ENCODE measurements around the gene WDR1.

WDR1 gene

GRCh38 chr4:10091531-10092181, 24.9 kb downstream of the WDR1 start:
- no peak for DNase-seq (ENCODE audit: extremely low read depth, low read depth)
- no peak for TF ChIP-seq CTCF (IDR thresholded peaks at IDR 0.05; ENCODE audit: low read depth, low read length)

GRCh38 chr4:10090467-10091250, 25.9 kb downstream of the WDR1 start:
- no peak for TF ChIP-seq CTCF (IDR thresholded peaks at IDR 0.05; ENCODE audit: low read depth, low read length)
- DNase-seq (ENCODE audit: extremely low read depth, low read depth) = no peak

GRCh38 chr4:10089346-10089745, 27.3 kb downstream of the WDR1 start:
- no peak for DNase-seq (ENCODE audit: extremely low read depth, low read depth)
- TF ChIP-seq CTCF (IDR thresholded peaks at IDR 0.05; ENCODE audit: low read depth, low read length) = peak; percentile 15

- DNase-seq (ENCODE audit: extremely low read depth, low read depth) = no peak
- TF ChIP-seq CTCF (IDR thresholded peaks at IDR 0.05; ENCODE audit: low read depth, low read length) = no peak
These were observed 28.2 kb downstream of the WDR1 start for GRCh38 chr4:10088135-10089010.

GRCh38 chr4:10087152-10087791, 29.3 kb downstream of the WDR1 start:
- no peak for DNase-seq (ENCODE audit: extremely low read depth, low read depth)
- TF ChIP-seq CTCF (IDR thresholded peaks at IDR 0.05; ENCODE audit: low read depth, low read length) = no peak

- DNase-seq (ENCODE audit: extremely low read depth, low read depth) = no peak
- no peak for TF ChIP-seq CTCF (IDR thresholded peaks at IDR 0.05; ENCODE audit: low read depth, low read length)
These were observed 30.0 kb downstream of the WDR1 start for GRCh38 chr4:10086506-10087120.
